Activated B cell treated with CpG ODN at 0.5 μM for 24 hours (primary cell): Measurements from ENCODE around the gene MPPED1. TPM values are rescaled to one million over a fixed set of nuclear protein-coding genes. Genes with fewer than 3 reads are reported as not detected.

Source experiments
- ATAC-seq: fragments of 200-7000 bp; cut with Tn5 transposase; one replicate; pipeline ENCODE4 v1.10.0; 2021; ENCODE audit warnings: low read depth, mild to moderate bottlenecking, moderate library complexity
- CTCF ChIA-PET: fragments of 350-600 bp; sonication (Branson Sonifier 250); formaldehyde crosslinking; loops from one replicate; lab custom pipeline; 2021; ENCODE audit warnings: antibody characterized with exemption; lab: Charles Lee
- POLR2A ChIA-PET: fragments of 350-600 bp; sonication (Branson Sonifier 250); formaldehyde crosslinking; loops from one replicate; lab custom pipeline; 2021; ENCODE audit warnings: antibody characterized with exemption; lab: Charles Lee
- DNase-seq: peaks from one replicate; pipeline ENCODE4 v3.0.0; 2022
- H3K27ac Mint-ChIP-seq: one replicate; pipeline ENCODE4 v1.8.0; 2020; ENCODE audit warnings: mixed read lengths
- H3K27me3 Mint-ChIP-seq: one replicate; pipeline ENCODE4 v1.8.0; 2021; ENCODE audit warnings: mixed read lengths
- H3K36me3 Mint-ChIP-seq: one replicate; pipeline ENCODE4 v1.8.0; 2021; ENCODE audit warnings: low read depth, mixed read lengths
- H3K4me1 Mint-ChIP-seq: one replicate; pipeline ENCODE4 v1.8.0; 2021; ENCODE audit warnings: mixed read lengths
- H3K4me3 Mint-ChIP-seq: one replicate; pipeline ENCODE4 v1.8.0; 2020; ENCODE audit warnings: mild to moderate bottlenecking, mixed read lengths
- H3K9me3 Mint-ChIP-seq: one replicate; pipeline ENCODE4 v1.8.0; 2020; ENCODE audit warnings: mixed read lengths
- CTCF ChIP-seq: fragments of 200-600 bp; IDR thresholded peaks from one replicate; pipeline ENCODE4 v1.8.0; 2022; ENCODE audit warnings: antibody characterized with exemption, mild to moderate bottlenecking
- intact Hi-C: fragments of 100-400 bp; cut with micrococcal nuclease; formaldehyde crosslinking; loops from one replicate; pipeline ENCODE4 v1.15.1; 2024
- total RNA-seq: library from RNA; stranded (reverse); gene quantifications from 2 replicates; pipeline ENCODE4 v1.2.3, GENCODE V29; 2022

Gene MPPED1
- total RNA-seq, 1 donor from 2014 or later = not detected

- ChIA-PET POLR2A (no interaction called here), CTCF (no interaction called here)
- TF ChIP-seq CTCF = no peak
- intact Hi-C loops = no loop called here
- H3K4me3 Mint-ChIP-seq = no peak overlapping the region
- no peaks in the 10 kb centered on the region for H3K4me1 Mint-ChIP-seq
- H3K36me3 Mint-ChIP-seq = no peaks in the 10 kb centered on the region
- ATAC-seq (no peak), DNase-seq (no peak)
- H3K27me3 Mint-ChIP-seq = no peaks in the 10 kb centered on the region
- H3K27ac Mint-ChIP-seq = no peak overlapping the region
- H3K9me3 Mint-ChIP-seq = no peaks in the 10 kb centered on the region
Measured at GRCh38 chr22:43511276-43511910, 99.6 kb downstream of the MPPED1 start.

GRCh38 chr22:43512279-43512678, 100.5 kb downstream of the MPPED1 start:
- ChIA-PET POLR2A (no interaction called here), CTCF (no interaction called here)
- no peak for TF ChIP-seq CTCF
- Mint-ChIP-seq H3K27me3 (no peaks in the 10 kb centered on the region), H3K4me3 (no peak overlapping the region), H3K36me3 (no peaks in the 10 kb centered on the region), H3K9me3 (no peaks in the 10 kb centered on the region), H3K27ac (no peak overlapping the region), H3K4me1 (no peaks in the 10 kb centered on the region)
- DNase-seq (no peak), ATAC-seq (no peak)
- intact Hi-C loops = no loop called here

- no peak for TF ChIP-seq CTCF
- CTCF ChIA-PET = no interaction called here
- Mint-ChIP-seq H3K4me1 (no peaks in the 10 kb centered on the region), H3K36me3 (no peaks in the 10 kb centered on the region), H3K4me3 (no peak overlapping the region), H3K27me3 (no peaks in the 10 kb centered on the region), H3K9me3 (no peaks in the 10 kb centered on the region), H3K27ac (no peak overlapping the region)
- no peak for ATAC-seq
- intact Hi-C loops = no loop called here
- POLR2A ChIA-PET = no interaction called here
- DNase-seq = no peak
Measured at GRCh38 chr22:43514476-43515157, 102.8 kb downstream of the MPPED1 start.

DNA sequence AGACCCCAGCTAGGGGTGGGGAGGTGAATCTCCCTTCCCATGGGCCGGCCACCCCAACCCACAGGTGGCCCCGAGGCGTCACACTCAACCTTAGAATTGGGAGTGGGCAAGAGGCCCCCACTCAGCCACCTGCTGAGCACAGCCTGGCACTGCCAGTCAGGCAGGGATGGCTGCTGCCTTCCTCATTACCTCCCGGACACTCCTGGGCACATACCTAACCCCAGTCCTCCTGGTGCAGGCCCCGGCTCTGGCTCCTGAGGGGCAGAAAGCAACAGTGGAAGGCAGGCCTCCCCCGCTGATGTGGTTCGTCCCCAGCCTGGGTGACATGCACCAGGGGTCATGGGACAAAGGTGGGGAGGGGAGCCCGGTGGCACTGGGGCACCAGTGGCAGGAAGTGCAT, 103.6 kb downstream of the MPPED1 start:
- intact Hi-C loops = no loop called here
- Mint-ChIP-seq H3K36me3 (no peaks in the 10 kb centered on the region), H3K27ac (no peak overlapping the region), H3K4me3 (no peak overlapping the region), H3K27me3 (no peaks in the 10 kb centered on the region), H3K4me1 (no peaks in the 10 kb centered on the region), H3K9me3 (no peaks in the 10 kb centered on the region)
- ChIA-PET CTCF (no interaction called here), POLR2A (no interaction called here)
- ATAC-seq (no peak), DNase-seq (no peak)
- TF ChIP-seq CTCF = no peak

GRCh38 chr22:43515902-43516301, 104.1 kb downstream of the MPPED1 start:
- H3K27me3 Mint-ChIP-seq = no peaks in the 10 kb centered on the region
- intact Hi-C loops = no loop called here
- H3K4me1 Mint-ChIP-seq = no peaks in the 10 kb centered on the region
- DNase-seq (no peak), ATAC-seq (no peak)
- H3K9me3 Mint-ChIP-seq = no peaks in the 10 kb centered on the region
- POLR2A ChIA-PET = no interaction called here
- no peak overlapping the region for H3K27ac Mint-ChIP-seq
- no peak overlapping the region for H3K4me3 Mint-ChIP-seq
- TF ChIP-seq CTCF = no peak
- H3K36me3 Mint-ChIP-seq = no peaks in the 10 kb centered on the region
- CTCF ChIA-PET = no interaction called here
